ENCODE measurements around the gene GYS2. TPM values are rescaled to one million over a fixed set of nuclear protein-coding genes. Genes with fewer than 3 reads are reported as not detected.

GYS2 gene
- total and polyA plus RNA-seq, 2 of the 4 experiments (the other 2 are of a cell fraction): not detected

DNA sequence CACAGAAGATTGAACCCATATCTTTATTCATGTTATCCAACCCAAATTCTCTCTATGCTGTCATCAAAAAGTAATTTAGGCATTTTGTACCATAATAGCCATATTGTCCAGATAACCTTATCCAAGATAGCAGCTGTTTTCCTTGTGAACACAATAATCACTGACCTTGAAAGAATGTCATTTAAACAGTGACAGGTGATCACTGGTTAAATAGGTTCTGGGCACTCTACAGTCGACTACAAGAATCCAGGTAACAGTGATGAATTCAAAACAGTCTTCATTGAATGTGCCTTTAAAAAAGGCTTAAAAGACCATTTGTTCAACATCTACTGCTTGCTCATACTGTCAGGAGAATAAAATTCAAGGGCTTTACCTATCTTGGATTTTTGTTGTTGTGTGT is 83.1 kb downstream of the GYS2 start:
- no peak overlapping the region for H4K8ac ChIP-seq (ENCODE audit: low read depth in 2 of 2, low read length in 2 of 2)
- H2AFZ ChIP-seq (replicated peaks; ENCODE audit: low read length, poor library complexity): no peak overlapping the region
- in situ Hi-C loops (cut with MboI; ENCODE audit: low sequenced_read_pairs) (no loop called here), dilution Hi-C loops (cut with HindIII; ENCODE audit: low sequenced_read_pairs, unreplicated experiment) (no loop called here), intact Hi-C loops (cut with micrococcal nuclease) (no loop called here)
- no peak overlapping the region for H3K14ac ChIP-seq (replicated peaks; ENCODE audit: low read depth, low read length)
- H3K23ac ChIP-seq (ENCODE audit: low read depth, low read length): no peak overlapping the region
- ChIA-PET CTCF (no interaction called here), POLR2A (ENCODE audit: unreplicated experiment) (no interaction called here)
- ATAC-seq (ENCODE audit: low read depth) (no peak), DNase-seq (no peak)
- no peak overlapping the region for H4K5ac ChIP-seq (ENCODE audit: low read depth, low read length)
- no peak overlapping the region for H3K4me3 ChIP-seq (ENCODE audit: insufficient read depth, low read depth, low read length)
- H3K9ac ChIP-seq (ENCODE audit: low read depth, low read length): no peak overlapping the region
- H2AK5ac ChIP-seq (ENCODE audit: low read depth, low read length): no peak overlapping the region
- H3K18ac ChIP-seq (ENCODE audit: low read depth, low read length): no peak overlapping the region
- H3K9me3 ChIP-seq (ENCODE audit: control insufficient read depth, insufficient read depth, low read length): no peaks in the 10 kb centered on the region
- H4K20me1 ChIP-seq (ENCODE audit: insufficient read depth, low read length): no peaks in the 10 kb centered on the region
- H3K4me1 ChIP-seq (ENCODE audit: control insufficient read depth, insufficient read depth, low read length): no peaks in the 10 kb centered on the region
- no peaks in the 10 kb centered on the region for H3K79me1 ChIP-seq (ENCODE audit: low read depth in 1 of 2, low read length in 2 of 2)
- no peak overlapping the region for H3K4ac ChIP-seq (ENCODE audit: low read depth, low read length)
- H2BK5ac ChIP-seq (ENCODE audit: low read depth, low read length, poor library complexity, severe bottlenecking): no peak overlapping the region
- no peak overlapping the region for H3K56ac ChIP-seq (ENCODE audit: extremely low read depth, insufficient read depth, low read length)
- 80% methylated on average over 1 of the region's 1 CpG; no CpG with 5 or more reads in 1 of the 2 experiments for WGBS, 2 experiments (ENCODE audit: extremely low coverage in 2 of 2, insufficient read length in 1 of 2)
- no TSS peak for BruUV-seq (replicated peaks)
- H2BK120ac ChIP-seq (ENCODE audit: low read depth, low read length): no peak overlapping the region
- H3K27me3 ChIP-seq (ENCODE audit: control insufficient read depth, insufficient read depth, low read length): no peaks in the 10 kb centered on the region
- H4K91ac ChIP-seq (ENCODE audit: insufficient read depth, low read depth, low read length): no peak overlapping the region
- H2BK20ac ChIP-seq (ENCODE audit: low read depth, low read length): no peak overlapping the region
- H3K9me1 ChIP-seq (ENCODE audit: insufficient read depth, low read length): no peaks in the 10 kb centered on the region
- TF ChIP-seq MAZ (IDR thresholded peaks at IDR 0.05; ENCODE audit: borderline replicate concordance, low read depth, low read length) (no peak), CEBPB (IDR thresholded peaks at IDR 0.05; ENCODE audit: low read depth, low read length) (no peak)
- no peaks in the 10 kb centered on the region for H3K36me3 ChIP-seq (ENCODE audit: control insufficient read depth, insufficient read depth, low read length)
- H2AK9ac ChIP-seq (replicated peaks; ENCODE audit: low read depth, low read length, poor library complexity): no peak overlapping the region
- no peak overlapping the region for H3K4me2 ChIP-seq (ENCODE audit: low read depth, low read length)
- H2BK15ac ChIP-seq (ENCODE audit: low read depth, low read length): no peak overlapping the region
- no peak overlapping the region for H3K27ac ChIP-seq (ENCODE audit: insufficient read depth, low read length)

Data from IMR-90 (cell line).